Naive thymus-derived CD8-positive, alpha-beta T cell (primary cell): ENCODE results near the gene COL10A1. TPM values are rescaled to one million over a fixed set of nuclear protein-coding genes. Genes with fewer than 3 reads are reported as not detected.

Source experiments
- ATAC-seq, 2 donors: fragments of 150-1000 bp; cut with Tn5 transposase in 1 of 2; sonication (Bioruptor Pico), chemical (Tn5 transposase) in 1 of 2; 1 replicate in 1 of 2; 2 replicates in 1 of 2; pipeline ENCODE4 v1.10.0; 2021; ENCODE audit warnings: mild to moderate bottlenecking in 2 of 2, moderate library complexity in 2 of 2
- POLR2A ChIA-PET: fragments of 350-600 bp; sonication (Branson Sonifier 250); formaldehyde crosslinking; loops from one replicate; lab custom pipeline; 2021; ENCODE audit warnings: antibody characterized with exemption; lab: Charles Lee
- DNase-seq, 10 donors: peaks; one replicate each; pipeline versions ENCODE4 v3.0.0 to v3.0.0-alpha.2; 2020 to 2022
- H3K27ac Mint-ChIP-seq, 10 donors: one replicate each; pipeline ENCODE4 v1.8.0; 2020 to 2022; ENCODE audit warnings: mild to moderate bottlenecking in 10 of 10, mixed read lengths in 10 of 10, moderate library complexity in 4 of 10, inconsistent platforms in 1 of 10
- H3K27me3 Mint-ChIP-seq, 5 donors: one replicate each; pipeline ENCODE4 v1.8.0; 2021 to 2022; ENCODE audit warnings: mixed read lengths in 5 of 5
- H3K36me3 Mint-ChIP-seq, 3 donors: one replicate each; pipeline ENCODE4 v1.8.0; 2020 to 2022; ENCODE audit warnings: mixed read lengths in 3 of 3, mild to moderate bottlenecking in 2 of 3, inconsistent platforms in 1 of 3
- H3K4me1 Mint-ChIP-seq, 4 donors: one replicate each; pipeline ENCODE4 v1.8.0; 2021 to 2022; ENCODE audit warnings: mixed read lengths in 4 of 4
- H3K4me3 Mint-ChIP-seq, 10 donors: one replicate each; pipeline ENCODE4 v1.8.0; 2020 to 2022; ENCODE audit warnings: mild to moderate bottlenecking in 10 of 10, mixed read lengths in 10 of 10, moderate library complexity in 6 of 10, inconsistent platforms in 1 of 10
- H3K9me3 Mint-ChIP-seq, 9 donors: one replicate each; pipeline ENCODE4 v1.8.0; 2020 to 2022; ENCODE audit warnings: mixed read lengths in 9 of 9, mild to moderate bottlenecking in 3 of 9, inconsistent platforms in 1 of 9, moderate library complexity in 1 of 9
- polyA plus RNA-seq, 3 donors: library from polyadenylated mRNA; unstranded; fragments of 300-500 nt; fragmentation: Illumina TruSeq; gene quantifications; one replicate each; pipeline ENCODE4 v1.2.3, GENCODE V29; 2021
- total RNA-seq, 8 experiments: library from RNA in 2 of 8; stranded (reverse) in 2 of 8; gene quantifications; one replicate each; pipeline ENCODE4 v1.2.3 and lab custom pipeline; 2021 to 2026

COL10A1 gene
- total RNA-seq: not detected
- polyA plus RNA-seq: under 1 TPM in 2 of 3 donors, not detected in 1; 0.18 to 0.22 TPM
- 0 reads per million in 6 experiments for total RNA-seq (lab: John Stamatoyannopoulos, UW)

GRCh38 chr6:116126032-116126431 lies at the start of gene COL10A1:
Gene COL10A1, minus strand, starts transcription at chr6:116126132. Its CDS starts 640 bp downstream, at chr6:116125492.
- Mint-ChIP-seq H3K27ac (no peak within 1 kb of the TSS), H3K4me3 (no peak within 1 kb of the TSS), H3K36me3 (peaks cover 5 to 45% (median 7%) of the 10 kb centered on the region in 3 donors), H3K4me1 (peaks cover 6 to 10% (median 8%) of the 10 kb centered on the region in 4 donors), H3K27me3 (no peaks in the 10 kb centered on the region), H3K9me3 (no peaks in the 10 kb centered on the region)
- POLR2A ChIA-PET: no interaction called here
- ATAC-seq (no peak), DNase-seq (no peak)

- POLR2A ChIA-PET: no interaction called here
- Mint-ChIP-seq H3K36me3 (peaks cover 15 to 45% (median 37%) of the 10 kb centered on the region in 3 donors), H3K27ac (no peak overlapping the region), H3K4me1 (peaks cover 0 to 8% (median 1%) of the 10 kb centered on the region in 4 donors), H3K9me3 (peaks cover 9 to 24% (median 13%) of the 10 kb centered on the region in 9 donors), H3K27me3 (no peaks in the 10 kb centered on the region), H3K4me3 (no peak overlapping the region)
- DNase-seq (no peak), ATAC-seq (no peak)
These were observed 49.4 kb upstream of the COL10A1 start for GRCh38 chr6:116175344-116175743.

GRCh38 chr6:116173928-116174327 lies 48.0 kb upstream of the COL10A1 start:
- ATAC-seq: no peak
- peaks cover 14 to 49% (median 39%) of the 10 kb centered on the region in 3 donors for H3K36me3 Mint-ChIP-seq

GRCh38 chr6:116170358-116171057 lies 44.6 kb upstream of the COL10A1 start:
- Mint-ChIP-seq H3K9me3 (peaks cover 6 to 39% (median 16%) of the 10 kb centered on the region in 9 donors), H3K36me3 (peaks cover 19 to 64% (median 51%) of the 10 kb centered on the region in 3 donors), H3K4me1 (peaks cover 0 to 5% (median 3%) of the 10 kb centered on the region in 4 donors), H3K27me3 (no peaks in the 10 kb centered on the region), H3K27ac (no peak overlapping the region), H3K4me3 (no peak overlapping the region)
- POLR2A ChIA-PET: no interaction called here
- ATAC-seq: no peak
- no peak for DNase-seq

More at GRCh38 chr6:116173928-116174327, 48.0 kb upstream of the COL10A1 start:
- Mint-ChIP-seq H3K9me3 (peaks cover 9 to 24% (median 13%) of the 10 kb centered on the region in 9 donors), H3K27ac (no peak overlapping the region), H3K4me1 (peaks cover 0 to 8% (median 2%) of the 10 kb centered on the region in 4 donors), H3K27me3 (no peaks in the 10 kb centered on the region), H3K4me3 (no peak overlapping the region)
- DNase-seq: no peak
- POLR2A ChIA-PET: no interaction called here

GRCh38 chr6:116169880-116170279 lies 43.9 kb upstream of the COL10A1 start:
- ATAC-seq: no peak
- H3K4me3 Mint-ChIP-seq: no peak overlapping the region
- H3K4me1 Mint-ChIP-seq: peaks cover 0 to 5% (median 3%) of the 10 kb centered on the region in 4 donors
- DNase-seq: no peak
- no peak overlapping the region for H3K27ac Mint-ChIP-seq
- H3K27me3 Mint-ChIP-seq: no peaks in the 10 kb centered on the region
- POLR2A ChIA-PET: no interaction called here
- H3K9me3 Mint-ChIP-seq: peaks cover 0 to 39% (median 15%) of the 10 kb centered on the region in 9 donors
- H3K36me3 Mint-ChIP-seq: peaks cover 19 to 64% (median 51%) of the 10 kb centered on the region in 3 donors

- H3K36me3 Mint-ChIP-seq: peaks cover 30 to 62% (median 47%) of the 10 kb centered on the region in 3 donors
- H3K4me3 Mint-ChIP-seq: no peak overlapping the region
- no peak overlapping the region for H3K27ac Mint-ChIP-seq
- H3K4me1 Mint-ChIP-seq: peaks cover 0 to 8% (median 4%) of the 10 kb centered on the region in 4 donors
- DNase-seq: no peak
- POLR2A ChIA-PET: no interaction called here
- peaks cover 6 to 42% (median 18%) of the 10 kb centered on the region in 9 donors for H3K9me3 Mint-ChIP-seq
- ATAC-seq: no peak
- H3K27me3 Mint-ChIP-seq: no peaks in the 10 kb centered on the region
These were observed 42.2 kb upstream of the COL10A1 start for GRCh38 chr6:116168148-116168547.

- ATAC-seq (no peak), DNase-seq (no peak)
- Mint-ChIP-seq H3K4me1 (peaks cover 0 to 8% (median 6%) of the 10 kb centered on the region in 4 donors), H3K4me3 (no peak overlapping the region), H3K9me3 (peaks cover 6 to 45% (median 19%) of the 10 kb centered on the region in 9 donors), H3K36me3 (peaks cover 36 to 71% (median 54%) of the 10 kb centered on the region in 3 donors), H3K27ac (no peak overlapping the region), H3K27me3 (no peaks in the 10 kb centered on the region)
- POLR2A ChIA-PET: no interaction called here
These were observed 40.4 kb upstream of the COL10A1 start for GRCh38 chr6:116166369-116166768.

GRCh38 chr6:116165596-116165995 lies 39.7 kb upstream of the COL10A1 start:
- no peak for DNase-seq

GRCh38 chr6:116159782-116160524 lies 34.0 kb upstream of the COL10A1 start:
- Mint-ChIP-seq H3K9me3 (peaks cover 0 to 24% (median 16%) of the 10 kb centered on the region in 9 donors), H3K36me3 (peaks cover 34 to 59% (median 46%) of the 10 kb centered on the region in 3 donors), H3K4me1 (peaks cover 18 to 23% (median 21%) of the 10 kb centered on the region in 4 donors), H3K27ac (no peak overlapping the region), H3K27me3 (no peaks in the 10 kb centered on the region), H3K4me3 (no peak overlapping the region)
- DNase-seq (no peak), ATAC-seq (no peak)
- POLR2A ChIA-PET: no interaction called here

More at GRCh38 chr6:116165596-116165995, 39.7 kb upstream of the COL10A1 start:
- Mint-ChIP-seq H3K4me1 (peaks cover 0 to 8% (median 5%) of the 10 kb centered on the region in 4 donors), H3K9me3 (peaks cover 6 to 47% (median 18%) of the 10 kb centered on the region in 9 donors), H3K36me3 (peaks cover 36 to 73% (median 51%) of the 10 kb centered on the region in 3 donors), H3K27me3 (no peaks in the 10 kb centered on the region), H3K27ac (no peak overlapping the region), H3K4me3 (no peak overlapping the region)
- POLR2A ChIA-PET: no interaction called here
- ATAC-seq: no peak

- peaks cover 0 to 16% (median 13%) of the 10 kb centered on the region in 9 donors for H3K9me3 Mint-ChIP-seq
- no peak for ATAC-seq
- H3K27ac Mint-ChIP-seq: peak overlapping the region in 1 of 10 donors; percentile 42
- no peak overlapping the region for H3K4me3 Mint-ChIP-seq
- H3K27me3 Mint-ChIP-seq: no peaks in the 10 kb centered on the region
- peaks cover 24 to 52% (median 40%) of the 10 kb centered on the region in 3 donors for H3K36me3 Mint-ChIP-seq
- H3K4me1 Mint-ChIP-seq: peaks cover 18 to 22% (median 19%) of the 10 kb centered on the region in 4 donors
- no peak for DNase-seq
- POLR2A ChIA-PET: no interaction called here
These were observed 32.7 kb upstream of the COL10A1 start for GRCh38 chr6:116158641-116159040.

GRCh38 chr6:116157391-116157790 lies 31.5 kb upstream of the COL10A1 start:
- Mint-ChIP-seq H3K4me1 (peaks cover 18 to 19% (median 18%) of the 10 kb centered on the region in 4 donors), H3K27ac (peak overlapping the region in 2 of 10 donors; percentile 14 to 48), H3K36me3 (peaks cover 16 to 42% (median 30%) of the 10 kb centered on the region in 3 donors), H3K9me3 (peaks cover 0 to 10% (median 5%) of the 10 kb centered on the region in 9 donors), H3K4me3 (no peak overlapping the region), H3K27me3 (no peaks in the 10 kb centered on the region)
- ATAC-seq (no peak), DNase-seq (no peak)
- POLR2A ChIA-PET: no interaction called here

- POLR2A ChIA-PET: no interaction called here
- peaks cover 0 to 6% (median 4%) of the 10 kb centered on the region in 9 donors for H3K9me3 Mint-ChIP-seq
- H3K27ac Mint-ChIP-seq: peak overlapping the region in 2 of 10 donors; percentile 4 to 48
- no peak overlapping the region for H3K4me3 Mint-ChIP-seq
- H3K27me3 Mint-ChIP-seq: no peaks in the 10 kb centered on the region
- ATAC-seq (no peak), DNase-seq (no peak)
- H3K36me3 Mint-ChIP-seq: peaks cover 13 to 35% (median 23%) of the 10 kb centered on the region in 3 donors
- peaks cover 18 to 19% (median 18%) of the 10 kb centered on the region in 4 donors for H3K4me1 Mint-ChIP-seq
These were observed 30.7 kb upstream of the COL10A1 start for GRCh38 chr6:116156405-116157326.
